ENCODE results near the gene GOLGA6D. TPM values are rescaled to one million over a fixed set of nuclear protein-coding genes. Genes with fewer than 3 reads are reported as not detected.
A peak's percentile ranks its signal among the peaks of the same experiment; 100 is the strongest.
"Not testable (repeated sequence)": the region's sequence is repeated elsewhere in the genome, so short reads cannot be mapped to it uniquely, and the experiment has no call there.

The GOLGA6D gene, protein sequence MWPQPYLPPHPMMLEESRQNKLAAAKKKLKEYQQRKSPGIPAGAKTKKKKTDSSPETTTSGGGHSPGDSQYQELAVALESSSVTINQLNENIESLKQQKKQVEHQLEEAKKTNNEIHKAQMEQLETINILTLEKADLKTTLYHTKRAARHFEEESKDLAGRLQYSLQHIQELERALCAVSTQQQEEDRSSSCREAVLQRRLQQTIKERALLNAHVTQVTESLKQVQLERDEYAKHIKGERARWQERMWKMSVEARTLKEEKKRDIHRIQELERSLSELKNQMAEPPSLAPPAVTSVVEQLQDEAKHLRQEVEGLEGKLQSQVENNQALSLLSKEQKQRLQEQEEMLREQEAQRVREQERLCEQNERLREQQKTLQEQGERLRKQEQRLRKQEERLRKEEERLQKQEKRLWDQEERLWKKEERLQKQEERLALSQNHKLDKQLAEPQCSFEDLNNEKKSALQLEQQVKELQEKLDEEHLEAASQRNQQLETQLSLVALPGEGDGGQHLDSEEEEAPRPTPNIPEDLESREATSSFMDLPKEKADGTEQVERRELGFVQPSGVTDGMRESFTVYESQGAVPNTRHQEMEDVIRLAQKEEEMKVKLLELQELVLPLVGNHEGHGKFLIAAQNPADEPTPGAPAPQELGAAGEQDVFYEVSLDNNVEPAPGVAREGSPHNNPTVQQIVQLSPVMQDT
- total RNA-seq (ENCODE audit: unreplicated experiment) = not detected
- long read RNA-seq = 0 reads

DNA sequence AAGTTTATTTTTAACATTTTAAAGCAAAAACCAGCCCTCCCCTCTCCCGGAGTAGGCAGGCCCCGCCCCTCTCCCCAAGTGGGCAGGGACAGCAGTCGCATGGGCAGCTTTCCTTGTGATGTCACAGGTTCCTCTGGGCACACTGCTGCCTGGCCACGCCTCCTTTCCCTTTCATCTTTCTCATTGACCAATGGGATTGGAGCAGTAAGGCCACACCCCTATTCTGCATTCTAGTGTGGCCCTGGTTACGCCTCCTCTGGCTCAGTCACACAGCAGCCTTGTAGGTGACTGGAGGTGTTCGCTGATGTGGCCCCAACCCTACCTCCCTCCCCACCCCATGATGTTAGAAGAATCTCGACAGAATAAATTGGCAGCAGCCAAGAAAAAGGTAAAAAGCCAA is at the start of gene GOLGA6D:
GOLGA6D (plus strand) TSS at position 264 of the 400 bp plus-strand sequence; CDS start at position 305, 41 bp downstream.
- H3K27me3 Mint-ChIP-seq (ENCODE audit: unreplicated experiment); H3K36me3 Mint-ChIP-seq (ENCODE audit: unreplicated experiment); DNase-seq; H3K4me3 Mint-ChIP-seq (ENCODE audit: unreplicated experiment); H3K4me1 Mint-ChIP-seq (ENCODE audit: low read depth, unreplicated experiment); H3K27ac Mint-ChIP-seq (ENCODE audit: unreplicated experiment); H3K9me3 Mint-ChIP-seq (ENCODE audit: unreplicated experiment): not testable (repeated sequence)

DNA sequence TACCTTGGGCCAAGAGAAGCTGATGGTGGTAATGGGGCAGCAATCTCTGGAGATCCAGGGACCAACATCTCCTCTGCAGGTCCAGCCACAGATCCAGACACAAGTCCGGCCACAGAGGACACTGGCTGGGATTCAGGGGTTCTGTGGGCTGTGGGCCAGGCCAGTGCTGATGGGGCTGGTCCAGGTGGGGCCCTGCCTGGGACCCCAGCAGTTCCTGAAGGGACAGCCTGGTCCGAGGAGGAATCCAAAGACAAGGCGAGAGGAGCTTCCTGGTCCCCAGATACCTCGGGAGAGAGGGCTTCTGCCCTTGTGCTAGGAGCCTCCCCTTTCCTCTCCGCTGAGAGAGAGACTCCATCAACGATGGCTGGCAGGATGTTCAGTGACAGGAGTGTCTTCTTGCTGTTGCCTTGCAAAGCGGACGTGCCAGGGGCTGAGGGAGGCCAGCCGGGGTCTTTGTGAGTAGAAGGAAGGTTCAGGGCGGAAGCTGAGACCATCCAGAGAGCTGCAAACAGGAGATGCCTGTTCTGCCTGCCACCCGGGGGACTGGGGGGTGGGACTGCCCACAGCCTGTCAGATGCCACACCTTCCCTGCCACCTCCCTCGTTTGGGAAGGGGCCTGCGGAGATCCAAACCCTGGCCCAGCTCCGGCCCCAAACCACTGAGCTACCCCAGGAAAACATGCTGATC is 49.0 kb upstream of the GOLGA6D start:
- H3K4me1 Mint-ChIP-seq (ENCODE audit: low read depth, unreplicated experiment) = no peaks in the 10 kb centered on the region
- peaks cover 3% of the 10 kb centered on the region for H3K9me3 Mint-ChIP-seq (ENCODE audit: unreplicated experiment)
- TF ChIP-seq, protein P1, sequence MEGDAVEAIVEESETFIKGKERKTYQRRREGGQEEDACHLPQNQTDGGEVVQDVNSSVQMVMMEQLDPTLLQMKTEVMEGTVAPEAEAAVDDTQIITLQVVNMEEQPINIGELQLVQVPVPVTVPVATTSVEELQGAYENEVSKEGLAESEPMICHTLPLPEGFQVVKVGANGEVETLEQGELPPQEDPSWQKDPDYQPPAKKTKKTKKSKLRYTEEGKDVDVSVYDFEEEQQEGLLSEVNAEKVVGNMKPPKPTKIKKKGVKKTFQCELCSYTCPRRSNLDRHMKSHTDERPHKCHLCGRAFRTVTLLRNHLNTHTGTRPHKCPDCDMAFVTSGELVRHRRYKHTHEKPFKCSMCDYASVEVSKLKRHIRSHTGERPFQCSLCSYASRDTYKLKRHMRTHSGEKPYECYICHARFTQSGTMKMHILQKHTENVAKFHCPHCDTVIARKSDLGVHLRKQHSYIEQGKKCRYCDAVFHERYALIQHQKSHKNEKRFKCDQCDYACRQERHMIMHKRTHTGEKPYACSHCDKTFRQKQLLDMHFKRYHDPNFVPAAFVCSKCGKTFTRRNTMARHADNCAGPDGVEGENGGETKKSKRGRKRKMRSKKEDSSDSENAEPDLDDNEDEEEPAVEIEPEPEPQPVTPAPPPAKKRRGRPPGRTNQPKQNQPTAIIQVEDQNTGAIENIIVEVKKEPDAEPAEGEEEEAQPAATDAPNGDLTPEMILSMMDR (IDR thresholded peaks at IDR 0.05; ENCODE audit: partially characterized antibody, unreplicated experiment) = no peak
- H3K27ac Mint-ChIP-seq (ENCODE audit: unreplicated experiment) = no peak overlapping the region
- no peaks in the 10 kb centered on the region for H3K36me3 Mint-ChIP-seq (ENCODE audit: unreplicated experiment)
- peak; percentile 4 for DNase-seq
- H3K27me3 Mint-ChIP-seq (ENCODE audit: unreplicated experiment) = peaks cover 13% of the 10 kb centered on the region
- H3K4me3 Mint-ChIP-seq (ENCODE audit: unreplicated experiment) = no peak overlapping the region

DNA sequence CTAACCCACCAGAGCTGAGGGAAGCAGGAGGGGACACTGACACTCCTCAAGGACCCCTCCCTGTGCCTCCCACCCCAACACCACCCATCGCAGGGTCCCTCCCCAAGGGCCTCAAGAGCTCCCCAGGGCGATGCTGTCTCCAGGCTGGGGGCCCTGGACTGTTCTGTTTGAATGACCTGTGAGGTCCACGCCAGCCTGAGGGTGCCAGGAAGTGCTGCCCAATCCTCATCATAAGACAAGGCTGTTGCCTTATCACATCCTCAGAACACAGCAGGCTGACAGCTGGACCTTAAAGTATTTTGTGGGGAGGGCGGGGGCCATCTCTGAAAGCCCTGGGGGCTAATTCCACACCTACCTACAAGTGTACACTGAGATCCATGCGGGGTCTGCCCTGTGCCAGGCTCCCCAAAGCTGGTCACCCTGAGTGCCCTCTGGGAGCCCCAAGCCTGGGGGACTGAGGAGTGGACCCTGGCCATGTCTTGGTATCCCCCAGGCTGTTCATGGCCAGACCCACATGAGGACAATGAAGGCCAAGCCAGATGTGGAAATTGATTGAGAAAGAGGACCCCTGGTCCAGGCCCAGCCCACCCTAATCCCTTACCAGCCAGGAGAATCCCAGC is 48.3 kb upstream of the GOLGA6D start:
- Mint-ChIP-seq H3K36me3 (ENCODE audit: unreplicated experiment) (no peaks in the 10 kb centered on the region), H3K27ac (ENCODE audit: unreplicated experiment) (no peak overlapping the region), H3K27me3 (ENCODE audit: unreplicated experiment) (peaks cover 13% of the 10 kb centered on the region), H3K9me3 (ENCODE audit: unreplicated experiment) (peaks cover 3% of the 10 kb centered on the region), H3K4me3 (ENCODE audit: unreplicated experiment) (no peak overlapping the region), H3K4me1 (ENCODE audit: low read depth, unreplicated experiment) (no peaks in the 10 kb centered on the region)
- TF ChIP-seq, protein P1 (IDR thresholded peaks at IDR 0.05; ENCODE audit: partially characterized antibody, unreplicated experiment) = no peak
- peak; percentile 7 for DNase-seq

DNA sequence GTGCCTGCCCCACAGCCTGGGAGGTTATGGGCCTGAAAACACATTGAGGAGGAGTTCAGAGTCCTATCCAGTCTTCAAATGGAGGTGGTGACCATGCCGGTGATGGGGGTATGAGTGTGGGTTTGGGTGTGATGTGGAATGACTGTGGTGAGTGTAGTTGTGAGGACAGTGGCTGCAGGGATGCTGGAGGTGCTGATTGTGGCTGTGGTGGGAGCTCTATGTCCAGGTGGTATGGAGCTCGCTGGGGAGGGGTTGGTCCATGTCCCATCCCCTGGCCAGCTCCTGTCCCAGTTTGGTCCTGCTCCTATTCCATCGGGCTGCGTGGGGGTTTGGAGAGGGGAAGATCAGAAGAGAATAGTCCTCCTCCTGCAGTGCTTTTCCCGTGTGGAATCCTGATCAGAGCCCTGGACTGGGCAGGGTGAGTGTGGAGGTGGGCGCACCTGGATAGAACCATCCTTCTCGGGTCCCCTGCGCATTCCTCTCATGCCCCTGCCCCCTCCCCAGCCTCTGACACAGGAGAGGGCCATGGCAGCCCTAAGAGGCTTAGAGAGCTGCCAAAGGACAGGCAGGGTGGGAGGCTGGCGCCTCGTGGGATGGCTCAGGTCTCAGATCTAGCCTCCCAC is 47.5 kb upstream of the GOLGA6D start:
- TF ChIP-seq, protein P1 (IDR thresholded peaks at IDR 0.05; ENCODE audit: partially characterized antibody, unreplicated experiment) = no peak
- H3K4me3 Mint-ChIP-seq (ENCODE audit: unreplicated experiment) = no peak overlapping the region
- peaks cover 17% of the 10 kb centered on the region for H3K27me3 Mint-ChIP-seq (ENCODE audit: unreplicated experiment)
- H3K36me3 Mint-ChIP-seq (ENCODE audit: unreplicated experiment) = no peaks in the 10 kb centered on the region
- no peak overlapping the region for H3K27ac Mint-ChIP-seq (ENCODE audit: unreplicated experiment)
- peak; percentile 12 for DNase-seq
- H3K4me1 Mint-ChIP-seq (ENCODE audit: low read depth, unreplicated experiment) = no peaks in the 10 kb centered on the region
- peaks cover 3% of the 10 kb centered on the region for H3K9me3 Mint-ChIP-seq (ENCODE audit: unreplicated experiment)
